Measurements from ENCODE around the gene SSU72.

- TF ChIP-seq CTCF (IDR thresholded peaks at IDR 0.05) (no peak), POLR2A (IDR thresholded peaks at IDR 0.05) (no peak), EP300 (IDR thresholded peaks at IDR 0.05) (no peak)
Measured at GRCh38 chr1:1507305-1507704, 67.4 kb downstream of the SSU72 start.

All from tibial nerve (tissue), 4 donors.